GM18498 (cell line): ENCODE data around the gene CX3CL1.

ENCODE experiments used
- ATAC-seq: cut with Tn5 transposase; IDR thresholded peaks from one replicate; pipeline ENCODE4 v1.9.1; 2021; ENCODE audit warnings: mild to moderate bottlenecking, moderate library complexity; ENCODE audit not compliant: unreplicated experiment

CX3CL1 gene

GRCh38 chr16:57432989-57433388 lies 60.7 kb downstream of the CX3CL1 start:
- no peak for ATAC-seq

GRCh38 chr16:57434003-57434402 lies 61.7 kb downstream of the CX3CL1 start:
- ATAC-seq: no peak
